HL-60 (cell line): ENCODE results near the gene FBN1.

Source experiments
- POLR2AphosphoS5 ChIP-seq: IDR thresholded peaks from 2 replicates; pipeline ENCODE4 v1.6.1; 2012; ENCODE audit warnings: low read depth
- TF ChIP-seq, protein P1 (sequence below): IDR thresholded peaks from 2 replicates; pipeline ENCODE4 v1.6.1; 2012; ENCODE audit warnings: low read depth; ENCODE audit not compliant: insufficient replicate concordance

DNA sequence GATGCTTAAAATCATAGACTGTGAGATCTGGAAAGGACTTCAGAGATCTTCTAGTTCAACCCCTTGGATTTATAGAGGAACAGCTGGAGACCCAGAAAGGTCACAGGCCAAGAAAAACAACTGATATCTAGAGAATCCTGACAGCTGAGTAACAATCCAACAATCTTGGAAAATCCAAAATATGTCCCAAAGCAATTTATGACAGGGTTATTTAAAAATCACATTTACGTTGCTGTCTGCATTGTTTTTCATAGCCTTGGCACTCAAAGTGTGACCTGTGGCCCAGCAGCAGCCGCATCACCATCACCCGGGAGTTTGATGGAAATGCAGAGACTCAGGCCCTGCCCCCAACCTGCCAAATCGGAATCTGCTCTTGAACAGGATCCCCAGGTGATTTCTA is 78.8 kb downstream of the FBN1 start:
- TF ChIP-seq, protein P1, sequence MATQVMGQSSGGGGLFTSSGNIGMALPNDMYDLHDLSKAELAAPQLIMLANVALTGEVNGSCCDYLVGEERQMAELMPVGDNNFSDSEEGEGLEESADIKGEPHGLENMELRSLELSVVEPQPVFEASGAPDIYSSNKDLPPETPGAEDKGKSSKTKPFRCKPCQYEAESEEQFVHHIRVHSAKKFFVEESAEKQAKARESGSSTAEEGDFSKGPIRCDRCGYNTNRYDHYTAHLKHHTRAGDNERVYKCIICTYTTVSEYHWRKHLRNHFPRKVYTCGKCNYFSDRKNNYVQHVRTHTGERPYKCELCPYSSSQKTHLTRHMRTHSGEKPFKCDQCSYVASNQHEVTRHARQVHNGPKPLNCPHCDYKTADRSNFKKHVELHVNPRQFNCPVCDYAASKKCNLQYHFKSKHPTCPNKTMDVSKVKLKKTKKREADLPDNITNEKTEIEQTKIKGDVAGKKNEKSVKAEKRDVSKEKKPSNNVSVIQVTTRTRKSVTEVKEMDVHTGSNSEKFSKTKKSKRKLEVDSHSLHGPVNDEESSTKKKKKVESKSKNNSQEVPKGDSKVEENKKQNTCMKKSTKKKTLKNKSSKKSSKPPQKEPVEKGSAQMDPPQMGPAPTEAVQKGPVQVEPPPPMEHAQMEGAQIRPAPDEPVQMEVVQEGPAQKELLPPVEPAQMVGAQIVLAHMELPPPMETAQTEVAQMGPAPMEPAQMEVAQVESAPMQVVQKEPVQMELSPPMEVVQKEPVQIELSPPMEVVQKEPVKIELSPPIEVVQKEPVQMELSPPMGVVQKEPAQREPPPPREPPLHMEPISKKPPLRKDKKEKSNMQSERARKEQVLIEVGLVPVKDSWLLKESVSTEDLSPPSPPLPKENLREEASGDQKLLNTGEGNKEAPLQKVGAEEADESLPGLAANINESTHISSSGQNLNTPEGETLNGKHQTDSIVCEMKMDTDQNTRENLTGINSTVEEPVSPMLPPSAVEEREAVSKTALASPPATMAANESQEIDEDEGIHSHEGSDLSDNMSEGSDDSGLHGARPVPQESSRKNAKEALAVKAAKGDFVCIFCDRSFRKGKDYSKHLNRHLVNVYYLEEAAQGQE, result no peak
- TF ChIP-seq POLR2AphosphoS5, result no peak
